HG02798 (cell line): ENCODE measurements around the gene CACNA2D3.

ENCODE experiments used
- ATAC-seq: cut with Tn5 transposase; IDR thresholded peaks from one replicate; pipeline ENCODE4 v1.9.1; 2021; ENCODE audit warnings: mild to moderate bottlenecking; ENCODE audit not compliant: unreplicated experiment, poor library complexity

Gene CACNA2D3

DNA sequence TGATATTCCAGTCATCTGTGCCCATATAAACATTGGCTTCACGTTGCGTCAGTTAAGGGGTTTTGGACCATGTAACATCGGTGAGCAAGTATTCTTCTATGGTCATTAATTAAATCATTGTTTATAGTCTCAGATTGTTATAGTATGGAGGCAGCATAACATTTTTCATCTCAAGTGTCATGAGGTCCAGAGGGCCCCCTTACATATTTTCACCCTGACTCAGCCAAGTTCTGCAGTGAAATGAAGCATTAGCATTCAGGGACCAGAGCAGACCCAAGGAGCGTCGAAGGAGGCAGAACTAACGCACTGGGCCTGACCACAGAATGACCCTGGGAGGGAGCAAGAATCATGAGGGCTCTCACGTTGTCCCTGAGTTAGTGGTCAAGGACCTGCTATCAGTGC lies 634.0 kb downstream of the CACNA2D3 start:
- no peak for ATAC-seq

DNA sequence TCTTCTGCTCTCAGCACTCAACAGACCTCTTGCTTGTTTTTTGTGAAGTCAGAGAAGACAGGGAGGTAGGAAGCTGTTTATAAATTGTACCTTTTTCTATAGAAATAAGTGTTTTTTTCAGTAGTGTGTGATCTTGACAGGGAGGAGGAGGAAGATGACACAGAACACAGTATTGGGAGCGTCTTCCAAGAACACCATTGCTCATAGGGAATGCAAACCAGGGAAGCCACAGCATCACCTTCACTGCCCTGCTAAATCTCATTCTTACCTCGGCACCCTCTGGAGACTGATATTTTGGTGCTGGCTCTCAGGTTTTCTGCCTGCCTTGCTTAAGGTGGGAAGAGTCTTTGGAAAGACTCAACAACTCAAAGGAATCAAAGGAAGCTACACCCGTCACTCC lies 636.1 kb downstream of the CACNA2D3 start:
- ATAC-seq: no peak

DNA sequence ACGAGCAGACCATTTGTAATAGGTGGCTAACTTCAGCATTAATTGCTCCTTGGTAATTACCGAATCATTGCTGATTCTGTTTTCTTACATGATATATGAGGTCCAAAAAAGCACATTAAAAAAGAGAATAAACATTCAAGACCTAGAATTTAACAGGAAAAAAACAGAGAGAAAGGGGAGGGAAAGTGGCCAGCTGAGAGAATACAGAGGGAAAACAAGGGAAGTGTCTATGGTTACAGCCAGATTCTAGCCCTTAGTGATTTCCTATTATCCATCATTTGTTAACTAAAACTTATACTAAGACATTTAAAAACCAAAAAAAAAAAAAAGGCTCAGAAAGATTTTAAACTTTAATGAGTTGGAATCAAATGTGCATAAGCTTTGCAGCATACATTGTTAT lies 636.8 kb downstream of the CACNA2D3 start:
- ATAC-seq: no peak

DNA sequence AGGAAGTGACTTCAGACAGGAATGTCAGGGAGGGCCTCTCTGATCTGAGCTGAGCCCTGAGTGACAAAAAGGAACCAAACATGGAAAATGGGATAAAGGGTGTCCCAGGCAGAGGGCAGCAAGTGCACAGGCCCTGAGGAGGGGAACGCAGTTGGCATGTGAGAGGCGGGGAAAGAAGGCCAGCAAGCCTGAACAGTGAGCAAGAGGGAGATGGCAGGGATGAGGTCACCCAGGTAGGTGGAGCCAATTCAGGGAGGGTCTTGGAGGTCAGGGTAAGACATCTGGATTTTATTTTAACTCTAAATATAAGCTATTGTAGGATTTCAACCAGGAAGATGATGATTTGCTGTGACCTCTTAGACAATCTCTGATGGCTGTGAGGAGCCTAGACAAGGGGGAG lies 637.8 kb downstream of the CACNA2D3 start:
- no peak for ATAC-seq

DNA sequence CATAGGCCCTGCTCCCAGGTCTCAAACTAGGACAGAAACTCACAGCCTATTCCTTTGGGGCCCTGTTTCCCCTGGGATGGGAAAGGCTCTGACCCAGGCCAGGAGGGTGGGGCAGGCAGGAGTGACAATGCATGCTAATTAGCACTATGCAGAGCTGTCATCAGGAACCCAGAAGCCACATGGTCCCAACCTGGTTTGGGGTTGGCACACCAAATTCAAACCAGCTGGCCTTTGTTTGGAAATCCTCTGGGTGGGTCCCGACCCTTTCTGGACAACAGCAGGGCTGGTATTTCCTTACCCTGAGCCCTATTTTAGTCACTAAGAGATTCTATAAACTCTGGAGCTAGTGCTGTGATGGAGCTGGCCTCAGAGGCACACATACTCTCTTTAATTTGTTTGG lies 639.3 kb downstream of the CACNA2D3 start:
- ATAC-seq: no peak

DNA sequence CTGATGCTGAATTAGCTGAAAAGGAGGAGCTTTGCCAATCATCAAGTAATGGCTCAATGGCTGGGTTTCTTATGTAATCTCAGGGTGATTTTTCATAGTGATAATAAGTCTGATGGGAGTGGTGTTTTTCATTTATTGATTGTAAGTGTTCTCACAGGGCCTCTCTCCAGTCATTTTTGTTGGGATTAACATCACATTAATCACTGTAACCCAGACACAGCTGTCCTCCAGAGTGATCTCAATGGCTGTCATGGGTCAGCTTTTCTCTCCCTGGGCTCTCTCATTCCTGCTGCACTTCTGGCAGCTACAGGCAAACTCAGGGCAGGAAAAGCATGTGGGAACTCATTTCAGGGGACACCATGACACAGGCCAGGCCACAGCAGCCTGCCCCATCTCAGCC lies 642.6 kb downstream of the CACNA2D3 start:
- no peak for ATAC-seq

DNA sequence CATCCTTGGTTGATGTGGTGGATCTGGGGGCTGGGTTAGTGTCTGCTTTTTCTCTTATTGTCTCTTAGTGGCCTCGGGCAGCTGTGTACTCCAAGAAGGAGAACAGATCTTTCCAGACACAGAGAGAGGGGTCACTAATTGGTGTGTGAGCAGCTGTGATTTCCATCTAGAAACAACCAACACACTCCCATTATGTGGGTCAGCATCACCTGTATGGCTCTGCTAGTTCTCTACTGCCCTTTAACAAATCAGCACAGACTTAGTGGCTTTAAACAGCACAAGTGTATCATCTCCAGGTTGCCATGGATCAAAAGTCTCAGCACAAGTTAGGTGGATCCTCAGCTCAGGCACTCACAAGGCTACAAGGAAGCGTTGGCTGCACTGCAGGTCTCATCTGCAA lies 648.7 kb downstream of the CACNA2D3 start:
- ATAC-seq: no peak

DNA sequence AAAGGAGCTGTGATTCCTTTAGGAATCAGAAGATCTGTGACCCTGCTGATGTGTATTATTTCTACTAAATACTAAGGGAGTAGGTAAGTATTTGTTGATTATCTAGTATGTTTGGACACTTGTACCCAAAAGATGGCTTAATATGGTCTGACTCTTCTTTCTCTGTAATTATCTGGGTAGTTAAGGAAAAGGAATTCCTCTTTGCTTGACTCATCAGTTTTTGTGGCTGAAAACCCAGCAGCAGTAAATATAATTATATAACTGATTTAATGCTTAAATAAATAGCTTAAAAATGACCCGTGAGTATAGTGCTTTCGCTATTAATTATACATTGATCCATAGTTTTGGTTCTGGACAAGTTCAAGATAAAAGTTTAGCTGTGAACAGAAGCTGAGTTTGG lies 649.7 kb downstream of the CACNA2D3 start:
- ATAC-seq: no peak

DNA sequence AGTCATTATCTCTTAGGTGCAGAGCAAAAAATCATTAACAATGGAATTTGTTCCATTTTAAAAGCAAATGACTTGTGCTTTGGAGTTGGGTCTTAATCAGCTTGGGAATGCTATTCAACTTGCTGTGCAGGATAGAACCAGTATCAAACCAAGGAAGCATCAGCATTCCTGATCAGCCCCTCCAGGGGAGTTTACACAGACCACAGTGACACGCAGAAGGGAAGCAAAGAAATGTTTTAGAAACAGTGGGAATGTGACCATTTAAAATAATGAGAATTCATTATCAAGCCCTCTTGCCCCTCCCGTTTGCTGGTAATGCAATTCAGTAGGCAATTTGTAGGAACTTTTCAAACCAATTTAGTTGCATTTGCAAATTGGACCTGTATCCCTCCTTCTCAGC lies 650.4 kb downstream of the CACNA2D3 start:
- no peak for ATAC-seq

DNA sequence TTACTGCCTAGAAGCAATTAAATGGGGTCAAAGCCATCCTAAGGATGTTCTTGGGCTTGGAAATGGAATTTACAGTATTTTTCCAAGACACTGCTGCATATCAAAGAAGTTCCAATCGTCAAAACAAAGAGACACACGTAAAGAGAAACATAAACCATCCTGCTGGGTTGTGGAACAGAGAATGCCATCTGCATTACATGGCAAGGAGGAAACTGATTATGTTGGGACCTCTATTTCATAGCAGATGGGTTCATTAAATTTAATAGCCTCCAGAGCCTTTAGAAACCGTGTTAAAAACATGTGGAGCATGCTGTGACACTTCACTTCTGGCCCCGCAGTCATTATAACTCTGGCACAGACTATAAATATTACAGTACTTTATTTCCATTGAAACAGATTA lies 650.9 kb downstream of the CACNA2D3 start:
- ATAC-seq: no peak

DNA sequence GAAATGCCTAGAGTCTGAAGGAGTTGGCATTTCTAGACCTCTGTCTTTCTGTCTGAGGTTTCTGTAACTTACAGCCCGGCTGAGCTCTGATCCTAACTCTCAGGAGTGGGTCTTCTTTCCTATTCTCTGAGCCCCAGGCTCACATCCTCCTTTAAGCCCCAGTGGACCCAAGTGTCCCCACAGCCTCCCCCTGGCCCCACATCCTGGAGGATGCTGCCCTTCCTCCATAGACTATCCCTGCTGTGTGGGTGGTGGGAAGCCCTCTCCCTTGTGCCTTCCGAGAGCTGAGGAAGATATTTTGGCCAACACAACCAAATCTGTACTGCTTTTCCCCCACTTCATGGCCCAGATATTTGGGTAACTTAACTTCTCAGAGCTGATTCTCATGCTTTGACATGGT lies 654.2 kb downstream of the CACNA2D3 start:
- ATAC-seq: no peak

DNA sequence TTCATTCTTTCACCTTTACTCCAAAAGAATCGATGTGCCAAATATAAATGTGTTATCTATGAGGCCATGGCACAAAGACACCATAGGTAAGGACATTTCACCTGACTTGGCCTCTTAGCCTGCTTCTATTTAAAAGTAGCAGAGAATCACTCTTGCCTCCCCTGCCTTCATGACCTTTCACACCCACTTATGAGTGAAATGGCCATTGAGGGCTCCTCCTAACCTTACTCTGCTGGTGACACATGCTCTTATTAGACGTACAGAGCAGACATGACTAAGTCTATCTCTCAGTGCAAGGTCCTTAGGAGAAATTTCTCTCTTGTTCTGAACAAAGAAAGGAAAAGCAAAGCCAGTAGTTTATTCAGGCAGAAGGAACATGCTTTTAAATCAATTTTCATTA lies 654.8 kb downstream of the CACNA2D3 start:
- ATAC-seq: no peak

DNA sequence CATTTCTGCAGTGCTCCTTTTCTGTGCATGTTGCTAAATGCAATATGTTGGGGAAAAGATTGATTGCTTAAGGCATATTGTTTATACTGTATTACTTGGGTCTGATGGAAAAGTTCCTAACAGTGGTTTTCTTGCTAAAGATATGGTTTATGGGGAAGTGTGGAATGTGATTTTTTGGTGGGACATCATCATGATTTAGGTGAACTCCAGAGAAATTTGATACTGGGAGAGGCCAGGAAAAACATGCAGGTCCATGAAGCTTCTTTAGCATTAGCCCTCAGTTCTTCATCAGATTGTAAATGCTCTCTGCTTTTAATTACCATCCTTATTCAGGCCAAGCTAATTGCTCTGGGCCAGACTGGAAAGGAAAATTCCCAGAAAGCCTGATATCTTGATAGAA lies 658.0 kb downstream of the CACNA2D3 start:
- no peak for ATAC-seq

DNA sequence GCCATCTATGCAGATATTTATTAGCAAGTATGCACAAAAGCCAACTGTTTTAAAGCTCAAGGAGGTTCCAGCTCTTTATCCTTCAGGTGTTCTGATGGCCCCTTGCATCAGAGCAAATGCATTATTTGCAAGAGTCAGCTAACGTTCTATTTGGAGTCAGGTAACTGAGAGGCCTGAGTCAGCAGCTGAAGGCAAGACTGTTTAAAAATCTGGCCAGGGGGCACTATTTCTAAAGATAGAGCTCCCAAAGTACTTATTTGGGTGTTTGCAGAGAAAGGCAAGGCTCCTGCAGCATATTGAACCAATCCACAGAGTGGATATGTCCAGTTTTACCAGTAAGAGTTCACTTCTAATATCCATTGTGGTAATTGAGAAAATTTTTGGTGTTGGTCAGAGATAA lies 659.4 kb downstream of the CACNA2D3 start:
- ATAC-seq: no peak

DNA sequence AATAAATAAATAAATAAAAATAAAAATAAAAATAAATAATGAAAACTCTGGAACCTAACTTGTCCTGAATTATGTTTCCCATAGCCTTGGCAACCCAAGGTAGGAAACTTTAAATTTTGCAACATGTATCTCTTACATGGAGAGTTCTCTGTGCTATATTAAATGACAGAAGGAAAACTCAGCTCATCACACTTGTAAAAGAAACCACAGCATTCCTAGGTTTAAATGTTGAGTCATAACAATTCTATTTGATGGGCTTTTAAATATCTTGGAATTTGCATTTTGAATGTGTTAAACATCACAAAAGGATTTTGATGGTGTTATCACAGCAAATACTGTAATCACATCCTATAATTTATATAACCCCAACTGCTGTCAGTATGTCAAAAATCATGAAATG lies 661.3 kb downstream of the CACNA2D3 start:
- no peak for ATAC-seq

DNA sequence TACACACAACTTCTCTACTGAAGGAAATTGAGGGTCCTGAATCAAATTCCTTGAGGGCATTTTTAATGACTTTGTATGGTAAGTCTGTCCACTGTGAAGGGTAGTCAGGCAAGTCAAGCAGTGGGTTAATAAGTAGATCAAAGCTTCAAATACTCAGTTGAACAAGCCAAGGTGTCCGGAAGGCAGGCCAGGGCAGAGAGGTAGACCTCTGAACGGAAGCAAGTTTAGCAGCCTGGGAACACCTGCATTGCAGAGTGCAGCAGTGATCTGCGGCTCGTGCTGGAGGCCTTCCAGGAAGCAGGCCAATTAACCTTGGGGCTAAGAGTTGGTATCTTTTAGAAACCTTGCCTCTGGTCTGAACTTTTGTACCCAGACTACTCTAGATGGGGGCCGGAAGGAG lies 661.7 kb downstream of the CACNA2D3 start:
- ATAC-seq: no peak

DNA sequence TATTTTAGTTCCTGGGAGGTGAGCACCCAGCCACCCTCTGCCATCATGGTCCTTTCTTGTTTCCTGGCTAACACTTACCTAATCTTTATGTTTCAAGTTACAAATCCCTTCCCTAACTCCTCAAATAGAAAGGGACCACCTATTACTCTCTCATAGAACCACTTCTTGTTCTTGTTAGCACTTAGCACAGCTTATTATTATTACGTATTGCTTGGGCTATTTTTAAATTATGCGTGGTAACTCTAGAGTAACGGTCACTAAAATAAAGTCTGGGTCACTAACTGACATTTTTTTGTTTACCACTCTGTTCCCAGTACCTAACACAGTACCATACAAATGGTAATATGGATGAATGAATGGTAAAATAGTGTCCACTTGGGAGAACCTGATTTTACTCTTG lies 663.6 kb downstream of the CACNA2D3 start:
- no peak for ATAC-seq

DNA sequence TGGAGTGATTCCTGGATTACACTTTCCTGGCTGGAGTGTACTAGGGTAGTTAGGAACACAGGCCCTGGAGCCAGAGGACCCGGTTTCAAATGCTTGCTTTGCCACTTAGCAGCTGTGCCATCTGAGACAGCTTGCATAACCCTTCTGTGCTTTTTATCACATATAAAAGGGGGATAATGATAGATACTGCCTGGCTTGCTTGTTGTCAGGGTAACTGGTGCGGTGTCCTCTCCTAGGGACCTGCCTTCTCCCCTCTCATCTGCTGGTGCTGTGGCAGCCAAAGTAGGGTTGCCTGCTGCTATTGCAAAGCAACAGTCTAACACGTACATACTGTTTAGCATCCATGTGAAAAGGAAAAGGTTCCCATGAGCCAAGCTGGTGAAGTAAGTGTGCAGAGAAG lies 667.7 kb downstream of the CACNA2D3 start:
- ATAC-seq: no peak

DNA sequence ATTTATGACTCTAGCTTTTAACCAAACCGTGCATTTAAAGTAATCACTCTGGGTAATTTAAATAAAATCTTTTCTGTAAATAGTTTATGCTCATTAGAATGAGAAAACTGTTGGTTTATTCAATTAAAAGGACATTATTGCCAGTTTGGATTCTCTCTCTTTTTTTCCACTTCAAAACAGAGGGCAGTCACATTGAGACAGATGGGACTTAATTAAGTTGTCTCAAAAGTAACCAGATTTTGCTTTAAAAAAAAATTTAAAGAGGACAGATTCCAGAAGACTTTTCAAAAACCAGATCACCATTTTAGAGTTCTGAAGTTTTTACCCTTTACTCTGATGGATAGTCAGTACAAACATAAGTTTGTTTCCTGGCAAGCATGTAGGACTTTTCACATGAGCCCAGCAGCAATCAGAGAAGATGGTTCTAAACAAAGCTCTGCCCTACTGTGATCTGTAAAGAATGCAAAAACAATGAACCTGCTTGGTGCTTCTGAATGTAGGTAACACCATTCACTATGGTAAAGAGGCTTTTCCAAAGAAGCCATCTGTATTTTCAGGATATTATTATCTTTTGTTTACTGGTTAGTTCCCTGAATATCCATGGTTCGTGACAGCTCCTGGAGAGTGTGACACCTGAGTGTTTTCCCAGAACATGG lies 669.3 kb downstream of the CACNA2D3 start:
- no peak for ATAC-seq

DNA sequence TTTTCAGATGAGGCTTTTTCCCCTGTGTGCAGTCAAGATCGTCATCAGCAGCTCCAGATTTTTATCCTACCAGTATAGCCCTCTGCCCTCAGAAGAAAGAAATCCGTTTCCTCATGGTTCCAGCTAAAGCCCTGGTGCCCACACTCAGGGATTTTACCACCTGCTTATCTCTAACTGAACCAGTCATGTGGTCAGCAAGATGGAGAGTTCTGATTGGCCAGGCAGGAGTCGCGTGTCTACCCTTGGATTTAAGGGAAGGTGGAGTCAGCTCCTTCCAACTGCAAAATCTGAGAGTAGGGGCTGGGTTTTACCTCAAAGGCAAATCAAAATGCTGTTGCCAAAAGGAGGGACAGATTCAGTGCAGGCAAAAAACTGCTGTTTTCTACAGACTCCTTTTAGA lies 670.2 kb downstream of the CACNA2D3 start:
- no peak for ATAC-seq

DNA sequence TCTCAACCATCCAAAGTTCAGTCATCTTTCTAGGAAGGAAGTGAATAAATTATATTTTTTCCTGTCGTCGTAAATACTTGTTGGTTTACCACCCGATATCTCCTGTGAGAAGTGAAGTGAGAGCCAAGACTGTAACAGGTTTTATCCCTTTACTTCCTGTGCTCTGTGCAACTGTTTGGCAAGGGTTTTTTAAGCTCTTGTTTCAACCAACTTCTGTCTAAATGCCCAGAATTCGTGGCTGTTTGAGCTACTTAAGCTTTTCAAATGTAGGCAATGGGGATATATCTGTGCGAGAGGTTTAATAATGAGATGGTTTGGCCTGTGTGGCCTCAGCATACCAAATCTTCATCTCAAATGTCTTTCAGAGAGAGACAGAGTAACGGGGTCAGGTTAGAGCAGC lies 670.8 kb downstream of the CACNA2D3 start:
- no peak for ATAC-seq

DNA sequence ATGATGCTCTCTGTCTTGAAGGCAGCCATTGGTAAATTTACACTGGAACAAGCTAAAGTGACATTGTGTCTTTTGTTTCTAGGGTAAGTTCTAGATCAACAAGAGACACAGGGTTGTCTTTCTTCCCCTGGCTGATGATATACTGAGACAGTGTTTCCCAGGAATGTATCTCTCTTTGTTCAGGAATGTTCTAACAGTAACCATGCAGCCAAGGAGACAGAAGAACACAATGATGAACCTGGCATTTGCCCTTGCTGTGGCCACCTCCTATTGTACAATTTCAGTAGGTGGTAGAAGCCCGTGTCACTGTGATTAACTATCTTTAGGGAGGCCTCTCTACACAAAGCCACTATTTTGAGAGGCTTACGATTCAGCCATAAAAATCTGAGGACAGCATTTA lies 674.8 kb downstream of the CACNA2D3 start:
- no peak for ATAC-seq

DNA sequence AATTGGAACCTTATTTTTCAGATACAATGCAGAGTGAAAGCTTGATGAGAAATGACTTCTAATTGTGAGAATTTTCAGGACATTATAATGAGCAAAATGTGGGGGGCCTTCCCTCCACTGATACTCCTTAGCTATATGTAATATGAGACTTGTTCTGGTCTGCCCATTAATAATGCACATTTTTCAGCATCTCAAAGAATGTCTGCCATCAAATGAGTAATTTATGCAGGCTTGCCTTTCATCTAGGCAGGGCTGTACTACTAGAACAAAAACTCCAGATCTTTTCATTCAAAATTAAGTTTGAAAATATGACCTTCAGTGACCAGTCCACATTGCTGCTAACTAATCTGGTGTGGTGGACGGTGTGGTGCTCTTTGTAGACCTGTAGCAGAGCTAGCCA lies 678.1 kb downstream of the CACNA2D3 start:
- ATAC-seq: no peak
